Measurements from ENCODE around the gene GABBR2.

GABBR2 gene

GRCh38 chr9:98344581-98344980 is 364.2 kb downstream of the GABBR2 start:
- no peak for DNase-seq (ENCODE audit: low read depth in 2 of 2)

GRCh38 chr9:98342820-98343210 is 365.9 kb downstream of the GABBR2 start:
- no peak for DNase-seq (ENCODE audit: low read depth in 2 of 2)

GRCh38 chr9:98342098-98342819 is 366.5 kb downstream of the GABBR2 start:
- DNase-seq (ENCODE audit: low read depth in 2 of 2) = no peak

- DNase-seq (ENCODE audit: low read depth in 2 of 2) = no peak
These were observed 367.3 kb downstream of the GABBR2 start for GRCh38 chr9:98341157-98342097.

GRCh38 chr9:98339987-98340800 is 368.5 kb downstream of the GABBR2 start:
- DNase-seq (ENCODE audit: low read depth in 2 of 2) = no peak

GRCh38 chr9:98335661-98336060 is 373.1 kb downstream of the GABBR2 start:
- DNase-seq (ENCODE audit: low read depth in 2 of 2) = no peak

GRCh38 chr9:98334796-98335195 is 373.9 kb downstream of the GABBR2 start:
- DNase-seq (ENCODE audit: low read depth in 2 of 2) = no peak

- no peak for DNase-seq (ENCODE audit: low read depth in 2 of 2)
These were observed 374.8 kb downstream of the GABBR2 start for GRCh38 chr9:98333703-98334582.

GRCh38 chr9:98332405-98332831 is 376.3 kb downstream of the GABBR2 start:
- DNase-seq (ENCODE audit: low read depth in 2 of 2) = no peak

- no peak for DNase-seq (ENCODE audit: low read depth in 2 of 2)
These were observed 377.0 kb downstream of the GABBR2 start for GRCh38 chr9:98331536-98332259.

GRCh38 chr9:98330831-98331230 is 377.9 kb downstream of the GABBR2 start:
- no peak for DNase-seq (ENCODE audit: low read depth in 2 of 2)

- no peak for DNase-seq (ENCODE audit: low read depth in 2 of 2)
These were observed 378.8 kb downstream of the GABBR2 start for GRCh38 chr9:98329904-98330303.

GRCh38 chr9:98329281-98329680 is 379.5 kb downstream of the GABBR2 start:
- no peak for DNase-seq (ENCODE audit: low read depth in 2 of 2)

GRCh38 chr9:98328770-98329169 is 380.0 kb downstream of the GABBR2 start:
- DNase-seq (ENCODE audit: low read depth in 2 of 2) = no peak

GRCh38 chr9:98328141-98328540 is 380.6 kb downstream of the GABBR2 start:
- DNase-seq (ENCODE audit: low read depth in 2 of 2) = no peak

GRCh38 chr9:98327249-98327561 is 381.5 kb downstream of the GABBR2 start:
- DNase-seq (ENCODE audit: low read depth in 2 of 2) = no peak

GRCh38 chr9:98326459-98327248 is 382.1 kb downstream of the GABBR2 start:
- DNase-seq (ENCODE audit: low read depth in 2 of 2) = no peak

- no peak for DNase-seq (ENCODE audit: low read depth in 2 of 2)
These were observed 383.9 kb downstream of the GABBR2 start for GRCh38 chr9:98324801-98325200.

GRCh38 chr9:98323831-98324135 is 385.0 kb downstream of the GABBR2 start:
- DNase-seq (ENCODE audit: low read depth in 2 of 2) = no peak

Data from stimulated activated CD4-positive, alpha-beta T cell treated with anti-CD3 and anti-CD28 coated beads, Interleukin-12 subunit alpha, Interleukin-12 subunit beta, amount 100 ng/mL, for 24 hours (primary cell).